ENCODE results near the gene KIF6.

KIF6 gene

DNA sequence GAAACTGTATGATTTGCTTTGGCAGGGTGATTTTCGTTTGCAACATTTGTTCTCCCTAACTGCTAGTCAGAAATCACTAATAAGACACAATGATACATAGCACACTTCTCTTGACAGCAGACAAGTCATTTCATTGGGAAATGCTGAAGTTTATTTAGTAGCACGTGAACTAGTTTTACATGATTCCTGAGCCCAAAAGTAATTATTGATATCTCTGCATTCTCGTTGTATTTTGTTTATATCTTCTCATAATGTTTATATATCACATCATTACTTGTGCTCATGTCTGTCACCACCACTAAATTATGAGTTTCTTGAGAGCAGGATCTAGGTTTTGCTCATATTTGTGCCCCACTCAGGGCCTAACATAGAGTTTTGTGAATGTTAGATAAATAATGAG, 151.7 kb downstream of the KIF6 start:
- no peak overlapping the region for H3K4me3 ChIP-seq (replicated peaks in 1 of 2; ENCODE audit: low read depth in 2 of 2, low read length in 2 of 2)
- TF ChIP-seq, protein P1, sequence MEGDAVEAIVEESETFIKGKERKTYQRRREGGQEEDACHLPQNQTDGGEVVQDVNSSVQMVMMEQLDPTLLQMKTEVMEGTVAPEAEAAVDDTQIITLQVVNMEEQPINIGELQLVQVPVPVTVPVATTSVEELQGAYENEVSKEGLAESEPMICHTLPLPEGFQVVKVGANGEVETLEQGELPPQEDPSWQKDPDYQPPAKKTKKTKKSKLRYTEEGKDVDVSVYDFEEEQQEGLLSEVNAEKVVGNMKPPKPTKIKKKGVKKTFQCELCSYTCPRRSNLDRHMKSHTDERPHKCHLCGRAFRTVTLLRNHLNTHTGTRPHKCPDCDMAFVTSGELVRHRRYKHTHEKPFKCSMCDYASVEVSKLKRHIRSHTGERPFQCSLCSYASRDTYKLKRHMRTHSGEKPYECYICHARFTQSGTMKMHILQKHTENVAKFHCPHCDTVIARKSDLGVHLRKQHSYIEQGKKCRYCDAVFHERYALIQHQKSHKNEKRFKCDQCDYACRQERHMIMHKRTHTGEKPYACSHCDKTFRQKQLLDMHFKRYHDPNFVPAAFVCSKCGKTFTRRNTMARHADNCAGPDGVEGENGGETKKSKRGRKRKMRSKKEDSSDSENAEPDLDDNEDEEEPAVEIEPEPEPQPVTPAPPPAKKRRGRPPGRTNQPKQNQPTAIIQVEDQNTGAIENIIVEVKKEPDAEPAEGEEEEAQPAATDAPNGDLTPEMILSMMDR (IDR thresholded peaks at IDR 0.05; ENCODE audit: low read depth, low read length) = no peak
- DNase-seq (ENCODE audit: low read depth in 2 of 2) = no peak

DNA sequence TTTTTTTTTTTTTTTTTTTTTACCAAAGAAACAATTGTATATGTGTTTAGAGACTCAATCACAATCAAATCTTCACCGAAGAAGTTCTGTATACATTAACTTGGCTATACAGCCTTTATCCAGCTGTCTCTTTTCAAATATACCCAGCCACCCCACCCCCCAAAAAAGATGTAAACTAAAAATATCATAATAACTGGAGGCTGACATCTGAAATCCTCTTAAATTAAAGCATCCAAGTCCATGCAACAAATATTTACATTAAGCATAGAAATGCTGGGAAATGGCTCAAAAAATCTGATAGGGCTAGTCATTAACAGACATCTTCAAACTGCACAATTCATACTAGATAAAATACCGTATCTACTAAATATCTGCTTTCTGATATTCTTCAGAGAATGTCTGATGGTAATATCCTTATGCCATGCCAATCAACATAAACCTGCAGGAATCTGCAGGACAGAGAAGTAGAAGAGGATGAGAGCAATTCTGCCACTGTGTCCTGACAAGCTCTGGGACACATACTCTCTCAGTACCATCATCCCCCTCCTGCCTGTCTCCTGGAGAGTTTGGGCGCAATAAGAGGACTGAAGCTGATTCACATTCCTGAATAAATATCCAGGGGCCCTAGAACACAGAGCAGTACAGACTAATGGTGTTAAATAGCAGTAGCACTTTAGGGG, 152.4 kb downstream of the KIF6 start:
- no peak for DNase-seq (ENCODE audit: low read depth in 2 of 2)
- H3K4me3 ChIP-seq (replicated peaks in 1 of 2; ENCODE audit: low read depth in 2 of 2, low read length in 2 of 2) = no peak overlapping the region
- TF ChIP-seq, protein P1 (IDR thresholded peaks at IDR 0.05; ENCODE audit: low read depth, low read length) = no peak

DNA sequence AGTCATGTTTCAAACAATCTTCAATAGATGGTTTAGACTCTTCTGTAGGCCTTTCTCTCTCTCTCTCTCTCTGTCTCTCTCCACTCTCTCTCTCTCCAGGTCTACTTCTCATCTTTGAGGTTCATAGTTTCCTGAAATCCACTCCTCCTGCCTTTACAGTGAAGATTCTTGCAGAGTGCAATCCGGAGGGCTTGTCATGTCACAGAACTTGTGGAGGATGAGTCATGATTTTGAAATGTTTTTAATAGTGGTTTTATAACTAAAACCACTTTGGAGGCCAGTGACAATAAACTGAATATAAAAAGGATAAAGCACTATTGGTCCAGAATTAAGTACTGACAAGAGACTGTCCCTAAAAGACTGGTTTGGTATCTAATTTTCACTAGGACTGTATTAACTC, 156.3 kb downstream of the KIF6 start:
- DNase-seq (ENCODE audit: low read depth in 2 of 2) = peak; percentile 21 to 49
- TF ChIP-seq, protein P1 (IDR thresholded peaks at IDR 0.05; ENCODE audit: low read depth, low read length) = no peak
- no peak overlapping the region for H3K4me3 ChIP-seq (replicated peaks in 1 of 2; ENCODE audit: low read depth in 2 of 2, low read length in 2 of 2)

DNA sequence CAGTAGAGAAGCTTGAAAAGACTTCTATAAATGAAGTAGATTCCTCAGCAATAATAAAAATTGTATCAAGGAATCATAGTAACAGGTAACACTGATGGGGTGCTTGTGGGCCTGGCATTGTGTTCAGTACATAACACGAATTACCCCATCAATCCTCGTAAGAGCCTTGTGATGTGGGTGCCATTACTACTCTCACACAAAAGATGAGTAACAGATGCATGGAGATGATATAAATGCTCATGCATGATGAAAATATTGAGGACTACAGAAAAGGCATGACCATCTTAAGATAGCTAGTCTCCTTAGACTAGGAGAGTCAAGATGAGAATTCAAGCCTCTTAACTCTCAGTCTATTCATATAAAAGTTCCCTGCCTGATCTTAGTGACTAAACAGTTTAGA, 158.1 kb downstream of the KIF6 start:
- no peak overlapping the region for H3K4me3 ChIP-seq (replicated peaks in 1 of 2; ENCODE audit: low read depth in 2 of 2, low read length in 2 of 2)
- TF ChIP-seq, protein P1 (IDR thresholded peaks at IDR 0.05; ENCODE audit: low read depth, low read length) = no peak
- no peak for DNase-seq (ENCODE audit: low read depth in 2 of 2)

DNA sequence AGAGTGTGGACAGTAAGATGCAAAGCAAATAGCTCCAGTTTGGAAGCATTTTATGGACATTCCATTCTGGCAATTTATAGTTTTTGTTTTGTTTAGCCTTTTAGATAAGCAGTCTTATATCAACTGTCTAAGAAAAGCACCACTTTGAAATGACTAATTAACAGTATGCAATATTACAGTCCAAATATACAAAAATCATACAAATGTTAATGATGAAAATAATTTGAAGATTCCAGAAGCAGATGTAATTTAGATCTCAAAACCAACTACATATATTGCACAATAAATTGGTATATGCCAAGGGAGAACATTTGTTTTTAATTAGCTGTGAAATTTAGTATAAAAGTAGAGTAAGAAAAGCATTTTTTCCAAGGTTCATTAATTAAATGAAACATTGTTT, 158.8 kb downstream of the KIF6 start:
- H3K4me3 ChIP-seq (replicated peaks in 1 of 2; ENCODE audit: low read depth in 2 of 2, low read length in 2 of 2) = no peak overlapping the region
- TF ChIP-seq, protein P1 (IDR thresholded peaks at IDR 0.05; ENCODE audit: low read depth, low read length) = no peak

DNA sequence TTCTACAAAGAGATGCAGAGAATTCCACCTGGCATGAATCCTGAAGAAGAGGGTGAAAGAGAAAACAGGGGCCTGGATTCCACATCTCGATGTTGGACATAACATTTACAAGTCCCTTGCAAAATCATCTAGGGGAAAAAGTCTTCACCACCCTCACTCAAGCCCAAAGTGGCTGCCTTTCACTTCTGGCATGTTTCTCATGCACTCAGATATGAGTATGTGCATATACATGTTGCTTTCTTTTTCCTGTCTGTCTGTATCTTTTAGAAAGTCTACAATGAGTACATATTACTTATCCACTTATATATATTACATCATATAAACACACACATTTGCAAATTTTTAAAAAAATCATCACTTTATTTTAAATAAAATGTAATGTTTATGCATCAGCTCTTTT, 159.3 kb downstream of the KIF6 start:
- TF ChIP-seq, protein P1 (IDR thresholded peaks at IDR 0.05; ENCODE audit: low read depth, low read length) = no peak
- no peak overlapping the region for H3K4me3 ChIP-seq (replicated peaks in 1 of 2; ENCODE audit: low read depth in 2 of 2, low read length in 2 of 2)
- DNase-seq (ENCODE audit: low read depth in 2 of 2) = no peak

More for the DNA sequence above, 158.8 kb downstream of the KIF6 start:
- DNase-seq (ENCODE audit: low read depth in 2 of 2) = no peak

Measured in cardiac fibroblast (primary cell).